ENCODE results near the gene ISM1.

ISM1 gene

GRCh38 chr20:13280609-13281324 is 59.7 kb downstream of the ISM1 start:
- no peaks in the 10 kb centered on the region for H3K36me3 ChIP-seq (replicated peaks)
- TF ChIP-seq CTCF (IDR thresholded peaks at IDR 0.05; ENCODE audit: low read depth, low read length, missing control alignments) = no peak
- in situ Hi-C loops (cut with HindIII; ENCODE audit: low pct_ligation_motif_present, low sequenced_read_pairs) = no loop called here
- no peak overlapping the region for H3K27ac ChIP-seq
- no peak for DNase-seq
- H3K27me3 ChIP-seq (replicated peaks) = no peaks in the 10 kb centered on the region
- no peak overlapping the region for H3K4me3 ChIP-seq (ENCODE audit: low read depth, low read length)

- in situ Hi-C loops (cut with HindIII; ENCODE audit: low pct_ligation_motif_present, low sequenced_read_pairs) = no loop called here
- H3K4me3 ChIP-seq (ENCODE audit: low read depth, low read length) = no peak overlapping the region
- TF ChIP-seq CTCF (IDR thresholded peaks at IDR 0.05; ENCODE audit: low read depth, low read length, missing control alignments) = no peak
- H3K27me3 ChIP-seq (replicated peaks) = no peaks in the 10 kb centered on the region
- H3K36me3 ChIP-seq (replicated peaks) = no peaks in the 10 kb centered on the region
- H3K27ac ChIP-seq = no peak overlapping the region
- no peak for DNase-seq
Measured at GRCh38 chr20:13283869-13284829, 63.1 kb downstream of the ISM1 start.

- Histone ChIP-seq H3K4me3 (ENCODE audit: low read depth, low read length) (no peak overlapping the region), H3K36me3 (replicated peaks) (no peaks in the 10 kb centered on the region), H3K27ac (no peak overlapping the region), H3K27me3 (replicated peaks) (no peaks in the 10 kb centered on the region)
- DNase-seq = no peak
- no peak for TF ChIP-seq CTCF (IDR thresholded peaks at IDR 0.05; ENCODE audit: low read depth, low read length, missing control alignments)
- in situ Hi-C loops (cut with HindIII; ENCODE audit: low pct_ligation_motif_present, low sequenced_read_pairs) = no loop called here
Measured at GRCh38 chr20:13284830-13285229, 63.8 kb downstream of the ISM1 start.

- Histone ChIP-seq H3K27me3 (replicated peaks) (no peaks in the 10 kb centered on the region), H3K36me3 (replicated peaks) (no peaks in the 10 kb centered on the region), H3K27ac (no peak overlapping the region), H3K4me3 (ENCODE audit: low read depth, low read length) (no peak overlapping the region)
- no peak for DNase-seq
- no peak for TF ChIP-seq CTCF (IDR thresholded peaks at IDR 0.05; ENCODE audit: low read depth, low read length, missing control alignments)
- in situ Hi-C loops (cut with HindIII; ENCODE audit: low pct_ligation_motif_present, low sequenced_read_pairs) = no loop called here
Measured at GRCh38 chr20:13285408-13285807, 64.3 kb downstream of the ISM1 start.

- DNase-seq = no peak
- no peak overlapping the region for H3K27ac ChIP-seq
- no peak overlapping the region for H3K4me3 ChIP-seq (ENCODE audit: low read depth, low read length)
- TF ChIP-seq CTCF (IDR thresholded peaks at IDR 0.05; ENCODE audit: low read depth, low read length, missing control alignments) = no peak
- in situ Hi-C loops (cut with HindIII; ENCODE audit: low pct_ligation_motif_present, low sequenced_read_pairs) = no loop called here
- no peaks in the 10 kb centered on the region for H3K36me3 ChIP-seq (replicated peaks)
- H3K27me3 ChIP-seq (replicated peaks) = no peaks in the 10 kb centered on the region
Measured at GRCh38 chr20:13286052-13286451, 65.0 kb downstream of the ISM1 start.

Measured in brain microvascular endothelial cell (primary cell).